Esophagus squamous epithelium (tissue), 5 donors: ENCODE measurements around the gene TPST1. TPM values are rescaled to one million over a fixed set of nuclear protein-coding genes. Genes with fewer than 3 reads are reported as not detected.

Source experiments
- DNase-seq: peaks from one replicate; lab custom pipeline; 2025; lab: John Stamatoyannopoulos, UW
- H3K27ac ChIP-seq, 4 donors: fragments of 200-600 bp; sonication (generic); one replicate each; pipeline ENCODE4 v1.5.1; 2016 to 2019; ENCODE audit warnings: mild to moderate bottlenecking in 1 of 4
- H3K27me3 ChIP-seq, 4 donors: fragments of 200-600 bp; sonication (generic); 1 replicate in 3 of 4; 2 replicates in 1 of 4; pipeline versions ENCODE4 v1.5.1 to v1.6.0; 2017 to 2021; ENCODE audit warnings: antibody characterized with exemption in 1 of 4
- H3K36me3 ChIP-seq, 3 donors: fragments of 200-600 bp; sonication (generic); one replicate each; pipeline ENCODE4 v1.5.1; 2016 to 2019
- H3K4me1 ChIP-seq, 3 donors: fragments of 200-600 bp; sonication (generic); one replicate each; pipeline ENCODE4 v1.5.1; 2017 to 2019
- H3K4me3 ChIP-seq, 4 donors: fragments of 200-600 bp; sonication (generic); 1 replicate in 3 of 4; 2 replicates in 1 of 4; pipeline ENCODE4 v1.5.1; 2016 to 2019; ENCODE audit warnings: mild to moderate bottlenecking in 2 of 4, moderate library complexity in 1 of 4
- H3K9me3 ChIP-seq, 3 donors: fragments of 200-600 bp; sonication (generic); one replicate each; pipeline ENCODE4 v1.5.1; 2016 to 2019
- POLR2A ChIP-seq, 4 donors: fragments of 450-650 bp; IDR thresholded peaks; one replicate each; pipeline ENCODE4 v1.6.1; 2017; ENCODE audit warnings: antibody characterized with exemption in 4 of 4, mild to moderate bottlenecking in 4 of 4, moderate library complexity in 3 of 4
- WGBS, 2 donors: methylation state at CpG; one replicate each; pipeline ENCODE4 v1.1.5; 2018; 5-methylcytosine and 5-hydroxymethylcytosine counted together
- intact Hi-C: fragments of 100-400 bp; cut with DNase I; formaldehyde crosslinking; loops from one replicate; pipeline ENCODE4 v1.15.0; 2022
- total RNA-seq, 4 donors: library from RNA; depleted of rRNA; stranded (reverse); fragments of >200 nt; gene quantifications; one replicate each; pipeline ENCODE4 v1.1.0, GENCODE V29; 2016
- TF ChIP-seq, protein P1 (sequence below), 6 experiments: fragments of 450-650 bp in 4 of 6; fragments of 200-600 bp in 2 of 6; sonication (generic) in 2 of 6; IDR thresholded peaks; one replicate each; pipeline ENCODE4 v1.5.1; 2016 to 2019; ENCODE audit warnings: antibody characterized with exemption in 6 of 6, mild to moderate bottlenecking in 4 of 6, moderate library complexity in 4 of 6
- donor health status: DM: yes; HTN: yes; CAD: no.

The TPST1 gene
- total RNA-seq, 4 donors from 2014 or later: 10.2 to 23.1 (median 17.1) TPM

DNA sequence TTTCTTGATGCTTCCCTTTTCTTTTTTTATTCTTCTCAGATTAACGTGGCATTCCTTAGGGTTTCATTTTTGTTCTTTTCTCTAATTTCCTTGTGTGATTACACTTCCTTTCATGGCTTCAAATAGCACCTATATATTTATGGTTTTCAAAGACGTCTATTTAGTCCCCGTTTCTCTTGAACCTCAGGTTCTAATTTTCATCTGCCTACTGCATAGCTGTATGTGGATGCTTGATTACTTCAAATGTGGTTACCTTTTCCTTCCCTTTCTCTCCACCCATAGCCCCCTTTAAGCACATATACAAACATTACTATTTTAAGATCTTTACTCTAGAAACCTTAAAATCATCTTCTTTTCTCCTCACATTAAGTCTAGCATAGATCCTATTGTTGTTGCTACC, 2.4 kb downstream of the TPST1 start:
- TF ChIP-seq POLR2A (IDR thresholded peaks at IDR 0.05): no peak
- TF ChIP-seq, protein P1, sequence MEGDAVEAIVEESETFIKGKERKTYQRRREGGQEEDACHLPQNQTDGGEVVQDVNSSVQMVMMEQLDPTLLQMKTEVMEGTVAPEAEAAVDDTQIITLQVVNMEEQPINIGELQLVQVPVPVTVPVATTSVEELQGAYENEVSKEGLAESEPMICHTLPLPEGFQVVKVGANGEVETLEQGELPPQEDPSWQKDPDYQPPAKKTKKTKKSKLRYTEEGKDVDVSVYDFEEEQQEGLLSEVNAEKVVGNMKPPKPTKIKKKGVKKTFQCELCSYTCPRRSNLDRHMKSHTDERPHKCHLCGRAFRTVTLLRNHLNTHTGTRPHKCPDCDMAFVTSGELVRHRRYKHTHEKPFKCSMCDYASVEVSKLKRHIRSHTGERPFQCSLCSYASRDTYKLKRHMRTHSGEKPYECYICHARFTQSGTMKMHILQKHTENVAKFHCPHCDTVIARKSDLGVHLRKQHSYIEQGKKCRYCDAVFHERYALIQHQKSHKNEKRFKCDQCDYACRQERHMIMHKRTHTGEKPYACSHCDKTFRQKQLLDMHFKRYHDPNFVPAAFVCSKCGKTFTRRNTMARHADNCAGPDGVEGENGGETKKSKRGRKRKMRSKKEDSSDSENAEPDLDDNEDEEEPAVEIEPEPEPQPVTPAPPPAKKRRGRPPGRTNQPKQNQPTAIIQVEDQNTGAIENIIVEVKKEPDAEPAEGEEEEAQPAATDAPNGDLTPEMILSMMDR (IDR thresholded peaks at IDR 0.05): no peak
- Histone ChIP-seq H3K9me3 (no peaks in the 10 kb centered on the region), H3K4me3 (peak overlapping the region in 1 of 4 donors; percentile 88), H3K36me3 (peaks cover 0 to 9% (median 0%) of the 10 kb centered on the region in 3 donors), H3K27me3 (no peaks in the 10 kb centered on the region), H3K4me1 (peaks cover 11 to 49% (median 14%) of the 10 kb centered on the region in 3 donors), H3K27ac (peak overlapping the region in 2 of 4 donors; percentile 79 to 88)
- WGBS, 2 donors: 38 to 43% methylated on average over 3 of the region's 3 CpGs
- DNase-seq: no peak
- intact Hi-C loops: no loop called here

GRCh38 chr7:66211429-66211828, 6.3 kb downstream of the TPST1 start:
- Histone ChIP-seq H3K4me3 (no peak overlapping the region), H3K4me1 (peaks cover 6 to 28% (median 11%) of the 10 kb centered on the region in 3 donors), H3K36me3 (peaks cover 0 to 9% (median 0%) of the 10 kb centered on the region in 3 donors), H3K27me3 (no peaks in the 10 kb centered on the region), H3K27ac (peak overlapping the region in 3 of 4 donors; percentile 52 to 80 (median 59)), H3K9me3 (no peaks in the 10 kb centered on the region)
- no peak for DNase-seq
- WGBS, 2 donors: 59 to 70% methylated on average over 5 of the region's 5 CpGs
- no peak for TF ChIP-seq POLR2A (IDR thresholded peaks at IDR 0.05)
- TF ChIP-seq, protein P1 (IDR thresholded peaks at IDR 0.05): no peak
- intact Hi-C loops: no loop called here

- intact Hi-C loops: no loop called here
- 65 to 75% methylated on average over 3 to 6 of the region's 6 CpGs for WGBS, 2 donors
- TF ChIP-seq, protein P1 (IDR thresholded peaks at IDR 0.05): no peak
- TF ChIP-seq POLR2A (IDR thresholded peaks at IDR 0.05): no peak
- H3K27ac ChIP-seq: no peak overlapping the region
- no peak overlapping the region for H3K4me3 ChIP-seq
- no peak for DNase-seq
- no peaks in the 10 kb centered on the region for H3K9me3 ChIP-seq
- H3K27me3 ChIP-seq: no peaks in the 10 kb centered on the region
- H3K36me3 ChIP-seq: peaks cover 0 to 9% (median 0%) of the 10 kb centered on the region in 3 donors
- H3K4me1 ChIP-seq: peaks cover 0 to 6% (median 1%) of the 10 kb centered on the region in 3 donors
Observed at GRCh38 chr7:66213637-66214036, 8.5 kb downstream of the TPST1 start.

DNA sequence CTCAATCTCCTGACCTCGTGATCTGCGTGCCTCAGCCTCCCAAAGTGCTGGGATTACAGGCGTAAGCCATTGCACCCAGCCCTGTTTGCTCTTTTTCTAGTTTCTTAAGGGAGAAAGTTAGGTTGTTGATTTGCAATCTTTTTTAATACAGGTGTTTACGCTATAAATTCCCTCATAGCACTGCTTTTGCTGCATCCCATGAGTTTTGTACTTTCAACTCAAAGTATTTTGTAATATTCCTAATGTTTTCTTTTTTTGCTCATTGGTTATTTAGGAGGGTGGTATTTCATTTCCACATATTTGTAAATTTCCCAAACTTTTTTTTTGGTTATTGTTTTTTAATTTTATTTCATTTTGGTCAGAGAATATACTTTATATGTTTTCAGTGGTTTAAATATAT, 11.6 kb downstream of the TPST1 start:
- no peak for DNase-seq
- 93 to 96% methylated on average over 4 of the region's 4 CpGs for WGBS, 2 donors
- Histone ChIP-seq H3K27ac (no peak overlapping the region), H3K9me3 (no peaks in the 10 kb centered on the region), H3K36me3 (no peaks in the 10 kb centered on the region), H3K27me3 (no peaks in the 10 kb centered on the region), H3K4me3 (no peak overlapping the region), H3K4me1 (no peaks in the 10 kb centered on the region)
- TF ChIP-seq, protein P1 (IDR thresholded peaks at IDR 0.05): no peak
- intact Hi-C loops: no loop called here

- no peak for DNase-seq
- H3K27me3 ChIP-seq: no peaks in the 10 kb centered on the region
- no peaks in the 10 kb centered on the region for H3K36me3 ChIP-seq
- WGBS, 2 donors: 78 to 81% methylated on average over 1 of the region's 1 CpG
- no peak overlapping the region for H3K27ac ChIP-seq
- TF ChIP-seq, protein P1 (IDR thresholded peaks at IDR 0.05): no peak
- no peak for TF ChIP-seq POLR2A (IDR thresholded peaks at IDR 0.05)
- H3K9me3 ChIP-seq: no peaks in the 10 kb centered on the region
- intact Hi-C loops: no loop called here
- H3K4me3 ChIP-seq: no peak overlapping the region
- H3K4me1 ChIP-seq: peaks cover 0 to 9% (median 9%) of the 10 kb centered on the region in 3 donors
Observed at GRCh38 chr7:66219805-66220204, 14.7 kb downstream of the TPST1 start.
